IPS-15b (cell line): ENCODE data around the gene HILPDA.
"Not testable (repeated sequence)": the region's sequence is repeated elsewhere in the genome, so short reads cannot be mapped to it uniquely, and the experiment has no call there.

Experiments
- H3K27me3 ChIP-seq: one replicate; pipeline ENCODE4 v1.6.1; 2013; ENCODE audit warnings: low read length; ENCODE audit not compliant: control insufficient read depth, insufficient read depth
- H3K36me3 ChIP-seq: one replicate; pipeline ENCODE4 v1.6.1; 2013; ENCODE audit warnings: low read length; ENCODE audit not compliant: control insufficient read depth, insufficient read depth
- H3K4me1 ChIP-seq: one replicate; pipeline ENCODE4 v1.6.1; 2013; ENCODE audit warnings: mild to moderate bottlenecking, low read length; ENCODE audit not compliant: control insufficient read depth, insufficient read depth
- H3K4me3 ChIP-seq: one replicate; pipeline ENCODE4 v1.5.1; 2013; ENCODE audit warnings: low read depth, low read length
- H3K9ac ChIP-seq: one replicate; pipeline ENCODE4 v1.6.1; 2013; ENCODE audit warnings: low read depth, mild to moderate bottlenecking, low read length
- H3K9me3 ChIP-seq: one replicate; pipeline ENCODE4 v1.6.1; 2013; ENCODE audit warnings: mild to moderate bottlenecking, low read length; ENCODE audit not compliant: control insufficient read depth, insufficient read depth

The HILPDA gene

GRCh38 chr7:128454808-128455542, 703 bp upstream of the HILPDA start:
- H3K4me1 ChIP-seq: peaks cover 21% of the 10 kb centered on the region
- no peaks in the 10 kb centered on the region for H3K9me3 ChIP-seq
- H3K9ac ChIP-seq: peak overlapping the region; percentile 87
- H3K4me3 ChIP-seq: peak overlapping the region; percentile 100
- peaks cover 9% of the 10 kb centered on the region for H3K36me3 ChIP-seq
- H3K27me3 ChIP-seq: no peaks in the 10 kb centered on the region

GRCh38 chr7:128456255-128456725, 612 bp downstream of the HILPDA start:
- Histone ChIP-seq H3K4me1 (peaks cover 21% of the 10 kb centered on the region), H3K4me3 (peak overlapping the region; percentile 100), H3K9ac (peak overlapping the region; percentile 95), H3K27me3 (no peaks in the 10 kb centered on the region), H3K9me3 (no peaks in the 10 kb centered on the region), H3K36me3 (peaks cover 9% of the 10 kb centered on the region)

- not testable (repeated sequence) for H3K27me3 ChIP-seq, H3K9me3 ChIP-seq, H3K36me3 ChIP-seq, H3K9ac ChIP-seq
- H3K4me1 ChIP-seq: peaks cover 21% of the 10 kb centered on the region
- peak overlapping the region; percentile 20 for H3K4me3 ChIP-seq
Observed at GRCh38 chr7:128457385-128457784, 1.7 kb downstream of the HILPDA start.

GRCh38 chr7:128458956-128459355, 3.3 kb downstream of the HILPDA start:
- Histone ChIP-seq H3K36me3 (peaks cover 9% of the 10 kb centered on the region), H3K9me3 (no peaks in the 10 kb centered on the region), H3K4me3 (no peak overlapping the region), H3K9ac (no peak overlapping the region), H3K4me1 (peaks cover 14% of the 10 kb centered on the region), H3K27me3 (no peaks in the 10 kb centered on the region)

- Histone ChIP-seq H3K4me1 (peaks cover 10% of the 10 kb centered on the region), H3K4me3 (no peak overlapping the region), H3K9me3 (no peaks in the 10 kb centered on the region), H3K36me3 (peaks cover 9% of the 10 kb centered on the region), H3K27me3 (no peaks in the 10 kb centered on the region), H3K9ac (no peak overlapping the region)
Observed at GRCh38 chr7:128459394-128459878, 3.8 kb downstream of the HILPDA start.

- Histone ChIP-seq H3K9ac (no peak overlapping the region), H3K9me3 (no peaks in the 10 kb centered on the region), H3K27me3 (no peaks in the 10 kb centered on the region), H3K4me3 (no peak overlapping the region), H3K36me3 (peaks cover 9% of the 10 kb centered on the region), H3K4me1 (peaks cover 6% of the 10 kb centered on the region)
Observed at GRCh38 chr7:128462460-128462859, 6.8 kb downstream of the HILPDA start.

GRCh38 chr7:128463345-128463744, 7.7 kb downstream of the HILPDA start:
- not testable (repeated sequence) for H3K4me3 ChIP-seq, H3K36me3 ChIP-seq, H3K9me3 ChIP-seq, H3K4me1 ChIP-seq, H3K27me3 ChIP-seq, H3K9ac ChIP-seq

GRCh38 chr7:128463933-128464332, 8.3 kb downstream of the HILPDA start:
- not testable (repeated sequence) for H3K9ac ChIP-seq, H3K36me3 ChIP-seq, H3K27me3 ChIP-seq, H3K4me3 ChIP-seq, H3K9me3 ChIP-seq, H3K4me1 ChIP-seq

- not testable (repeated sequence) for H3K36me3 ChIP-seq, H3K9me3 ChIP-seq, H3K27me3 ChIP-seq, H3K9ac ChIP-seq, H3K4me3 ChIP-seq, H3K4me1 ChIP-seq
Observed at GRCh38 chr7:128466871-128467270, 11.2 kb downstream of the HILPDA start.

GRCh38 chr7:128476402-128477335, 21.0 kb downstream of the HILPDA start, which contains the start of gene METTL2B:
Gene METTL2B (plus strand): TSS chr7:128476748. CDS start chr7:128476766, 18 bp downstream.
- not testable (repeated sequence) for H3K36me3 ChIP-seq, H3K9me3 ChIP-seq, H3K27me3 ChIP-seq, H3K4me1 ChIP-seq
- Histone ChIP-seq H3K9ac (peak within 1 kb of the TSS; percentile 83), H3K4me3 (peak within 1 kb of the TSS; percentile 82)

GRCh38 chr7:128477336-128477690, 21.6 kb downstream of the HILPDA start:
- peak overlapping the region; percentile 83 for H3K9ac ChIP-seq
- not testable (repeated sequence) for H3K36me3 ChIP-seq, H3K27me3 ChIP-seq, H3K4me1 ChIP-seq, H3K9me3 ChIP-seq
- H3K4me3 ChIP-seq: peak overlapping the region; percentile 82

GRCh38 chr7:128479082-128479481, 23.4 kb downstream of the HILPDA start:
- not testable (repeated sequence) for H3K36me3 ChIP-seq, H3K9ac ChIP-seq

More at GRCh38 chr7:128479082-128479481, 23.4 kb downstream of the HILPDA start:
- not testable (repeated sequence) for H3K27me3 ChIP-seq, H3K4me3 ChIP-seq, H3K9me3 ChIP-seq, H3K4me1 ChIP-seq
